ENCODE measurements around the gene USP13. TPM values are rescaled to one million over a fixed set of nuclear protein-coding genes. Genes with fewer than 3 reads are reported as not detected.

Gene USP13
- total RNA-seq, 1 experiment from 2014 or later, result 27.8 TPM

DNA sequence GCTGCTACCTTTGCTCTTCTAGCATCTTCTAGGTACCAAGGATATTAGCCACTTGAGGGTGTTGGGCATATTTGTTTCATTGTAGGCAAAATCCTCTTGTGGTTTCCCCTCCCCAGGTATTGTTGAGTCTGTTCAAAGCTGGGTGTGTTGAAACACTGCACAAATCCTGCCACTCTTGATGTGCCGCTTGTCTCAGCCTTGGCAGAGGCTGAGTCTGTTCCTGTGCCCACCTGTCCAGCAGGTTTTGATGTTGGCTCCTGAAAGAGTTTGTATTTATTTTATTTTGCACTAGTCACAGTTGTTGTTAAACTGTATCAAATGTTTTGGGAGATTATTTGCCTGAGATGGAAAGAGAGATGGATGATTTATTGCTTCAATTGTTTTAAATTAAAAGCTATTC, 136.2 kb downstream of the USP13 start:
- CTCF ChIA-PET, result no interaction called here
- H3K27ac ChIP-seq (ENCODE audit: low read length), result no peak overlapping the region
- POLR2A ChIA-PET, result no interaction called here
- H3K9me3 ChIP-seq (ENCODE audit: control insufficient read depth, insufficient read depth, low read depth, low read length), result no peaks in the 10 kb centered on the region
- in situ Hi-C loops (cut with HindIII; ENCODE audit: low pct_unique_long_range_greater_than_20kb, low sequenced_read_pairs) (no loop called here), intact Hi-C loops (cut with micrococcal nuclease; ENCODE audit: unreplicated experiment) (no loop called here)
- DNase-seq (ENCODE audit: low read depth, low spot score) (no peak), ATAC-seq (no peak)
- no TSS peak for BruUV-seq (replicated peaks)
- no peaks in the 10 kb centered on the region for H3K36me3 ChIP-seq (ENCODE audit: control insufficient read depth, insufficient read depth, low read length)
- no peaks in the 10 kb centered on the region for H3K27me3 ChIP-seq (ENCODE audit: control insufficient read depth, insufficient read depth, low read length)
- no peak overlapping the region for H3K4me3 ChIP-seq (ENCODE audit: low read depth in 2 of 2, low read length in 2 of 2)
- TF ChIP-seq TCF7L2 (IDR thresholded peaks at IDR 0.05; ENCODE audit: low read depth, low read length) (no peak), POLR2AphosphoS5 (IDR thresholded peaks at IDR 0.05; ENCODE audit: low read depth, low read length) (no peak), SIN3A (IDR thresholded peaks at IDR 0.05; ENCODE audit: borderline replicate concordance, insufficient read depth, low read depth, low read length) (no peak)
- TF ChIP-seq, protein P1, sequence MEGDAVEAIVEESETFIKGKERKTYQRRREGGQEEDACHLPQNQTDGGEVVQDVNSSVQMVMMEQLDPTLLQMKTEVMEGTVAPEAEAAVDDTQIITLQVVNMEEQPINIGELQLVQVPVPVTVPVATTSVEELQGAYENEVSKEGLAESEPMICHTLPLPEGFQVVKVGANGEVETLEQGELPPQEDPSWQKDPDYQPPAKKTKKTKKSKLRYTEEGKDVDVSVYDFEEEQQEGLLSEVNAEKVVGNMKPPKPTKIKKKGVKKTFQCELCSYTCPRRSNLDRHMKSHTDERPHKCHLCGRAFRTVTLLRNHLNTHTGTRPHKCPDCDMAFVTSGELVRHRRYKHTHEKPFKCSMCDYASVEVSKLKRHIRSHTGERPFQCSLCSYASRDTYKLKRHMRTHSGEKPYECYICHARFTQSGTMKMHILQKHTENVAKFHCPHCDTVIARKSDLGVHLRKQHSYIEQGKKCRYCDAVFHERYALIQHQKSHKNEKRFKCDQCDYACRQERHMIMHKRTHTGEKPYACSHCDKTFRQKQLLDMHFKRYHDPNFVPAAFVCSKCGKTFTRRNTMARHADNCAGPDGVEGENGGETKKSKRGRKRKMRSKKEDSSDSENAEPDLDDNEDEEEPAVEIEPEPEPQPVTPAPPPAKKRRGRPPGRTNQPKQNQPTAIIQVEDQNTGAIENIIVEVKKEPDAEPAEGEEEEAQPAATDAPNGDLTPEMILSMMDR (IDR thresholded peaks at IDR 0.05), result no peak
- TF ChIP-seq, protein P2, sequence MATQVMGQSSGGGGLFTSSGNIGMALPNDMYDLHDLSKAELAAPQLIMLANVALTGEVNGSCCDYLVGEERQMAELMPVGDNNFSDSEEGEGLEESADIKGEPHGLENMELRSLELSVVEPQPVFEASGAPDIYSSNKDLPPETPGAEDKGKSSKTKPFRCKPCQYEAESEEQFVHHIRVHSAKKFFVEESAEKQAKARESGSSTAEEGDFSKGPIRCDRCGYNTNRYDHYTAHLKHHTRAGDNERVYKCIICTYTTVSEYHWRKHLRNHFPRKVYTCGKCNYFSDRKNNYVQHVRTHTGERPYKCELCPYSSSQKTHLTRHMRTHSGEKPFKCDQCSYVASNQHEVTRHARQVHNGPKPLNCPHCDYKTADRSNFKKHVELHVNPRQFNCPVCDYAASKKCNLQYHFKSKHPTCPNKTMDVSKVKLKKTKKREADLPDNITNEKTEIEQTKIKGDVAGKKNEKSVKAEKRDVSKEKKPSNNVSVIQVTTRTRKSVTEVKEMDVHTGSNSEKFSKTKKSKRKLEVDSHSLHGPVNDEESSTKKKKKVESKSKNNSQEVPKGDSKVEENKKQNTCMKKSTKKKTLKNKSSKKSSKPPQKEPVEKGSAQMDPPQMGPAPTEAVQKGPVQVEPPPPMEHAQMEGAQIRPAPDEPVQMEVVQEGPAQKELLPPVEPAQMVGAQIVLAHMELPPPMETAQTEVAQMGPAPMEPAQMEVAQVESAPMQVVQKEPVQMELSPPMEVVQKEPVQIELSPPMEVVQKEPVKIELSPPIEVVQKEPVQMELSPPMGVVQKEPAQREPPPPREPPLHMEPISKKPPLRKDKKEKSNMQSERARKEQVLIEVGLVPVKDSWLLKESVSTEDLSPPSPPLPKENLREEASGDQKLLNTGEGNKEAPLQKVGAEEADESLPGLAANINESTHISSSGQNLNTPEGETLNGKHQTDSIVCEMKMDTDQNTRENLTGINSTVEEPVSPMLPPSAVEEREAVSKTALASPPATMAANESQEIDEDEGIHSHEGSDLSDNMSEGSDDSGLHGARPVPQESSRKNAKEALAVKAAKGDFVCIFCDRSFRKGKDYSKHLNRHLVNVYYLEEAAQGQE (IDR thresholded peaks at IDR 0.05; ENCODE audit: insufficient read depth in 1 of 2, low read depth in 2 of 2, low read length in 1 of 2), result no peak
- no peaks in the 10 kb centered on the region for H3K4me1 ChIP-seq (ENCODE audit: control insufficient read depth, insufficient read depth, low read length)

- POLR2A ChIA-PET, result no interaction called here
- H3K27me3 ChIP-seq (ENCODE audit: control insufficient read depth, insufficient read depth, low read length), result no peaks in the 10 kb centered on the region
- intact Hi-C loops (cut with micrococcal nuclease; ENCODE audit: unreplicated experiment), result no loop called here
- no TSS peak for BruUV-seq (replicated peaks)
- no peak overlapping the region for H3K4me3 ChIP-seq (ENCODE audit: low read depth in 2 of 2, low read length in 2 of 2)
- TF ChIP-seq, protein P1 (IDR thresholded peaks at IDR 0.05), result no peak
- TF ChIP-seq SIN3A (IDR thresholded peaks at IDR 0.05; ENCODE audit: borderline replicate concordance, insufficient read depth, low read depth, low read length) (no peak), TCF7L2 (IDR thresholded peaks at IDR 0.05; ENCODE audit: low read depth, low read length) (no peak), POLR2AphosphoS5 (IDR thresholded peaks at IDR 0.05; ENCODE audit: low read depth, low read length) (no peak)
- TF ChIP-seq, protein P2 (IDR thresholded peaks at IDR 0.05; ENCODE audit: insufficient read depth in 1 of 2, low read depth in 2 of 2, low read length in 1 of 2), result no peak
- H3K27ac ChIP-seq (ENCODE audit: low read length), result no peak overlapping the region
- CTCF ChIA-PET, result interaction anchor here (0.6 kb wide), 1 partner anchor 800 kb away, joined by 3 read pairs; no protein-coding TSS in a partner anchor
- in situ Hi-C loops (cut with HindIII; ENCODE audit: low pct_unique_long_range_greater_than_20kb, low sequenced_read_pairs), result no loop called here
- H3K36me3 ChIP-seq (ENCODE audit: control insufficient read depth, insufficient read depth, low read length), result no peaks in the 10 kb centered on the region
- H3K4me1 ChIP-seq (ENCODE audit: control insufficient read depth, insufficient read depth, low read length), result no peaks in the 10 kb centered on the region
- no peak for ATAC-seq
- no peak for DNase-seq (ENCODE audit: low read depth, low spot score)
- H3K9me3 ChIP-seq (ENCODE audit: control insufficient read depth, insufficient read depth, low read depth, low read length), result no peaks in the 10 kb centered on the region
Observed at GRCh38 chr3:179791793-179792192, 139.0 kb downstream of the USP13 start.
